GM18498 (cell line): ENCODE data around the gene AADACL4.

ENCODE experiments used
- ATAC-seq: cut with Tn5 transposase; IDR thresholded peaks from one replicate; pipeline ENCODE4 v1.9.1; 2021; ENCODE audit warnings: mild to moderate bottlenecking, moderate library complexity; ENCODE audit not compliant: unreplicated experiment

AADACL4 gene

DNA sequence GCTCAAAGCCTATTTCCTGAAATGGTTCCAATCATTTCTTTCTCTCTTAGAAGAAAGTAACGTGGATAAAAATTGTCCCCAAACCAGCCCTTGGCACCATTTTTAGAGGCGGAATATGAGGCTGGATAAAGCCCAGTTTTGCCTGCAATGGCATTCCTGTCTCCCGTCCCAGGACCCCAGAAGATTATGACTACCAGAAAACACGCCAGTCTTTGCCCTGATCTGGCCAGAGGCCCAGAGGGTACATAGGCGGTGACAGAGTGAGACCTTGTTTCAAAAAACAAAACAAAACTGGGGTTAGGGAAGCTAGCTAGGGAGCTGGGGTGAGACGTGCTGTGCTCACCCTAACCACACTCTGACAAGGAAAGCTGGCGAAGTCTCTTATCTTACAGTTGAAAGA lies at the start of gene AADACL4:
Gene AADACL4 (plus strand): TSS at position 301 of the 400 bp plus-strand sequence. CDS start 462 bp downstream, outside the sequence.
- ATAC-seq, result no peak

DNA sequence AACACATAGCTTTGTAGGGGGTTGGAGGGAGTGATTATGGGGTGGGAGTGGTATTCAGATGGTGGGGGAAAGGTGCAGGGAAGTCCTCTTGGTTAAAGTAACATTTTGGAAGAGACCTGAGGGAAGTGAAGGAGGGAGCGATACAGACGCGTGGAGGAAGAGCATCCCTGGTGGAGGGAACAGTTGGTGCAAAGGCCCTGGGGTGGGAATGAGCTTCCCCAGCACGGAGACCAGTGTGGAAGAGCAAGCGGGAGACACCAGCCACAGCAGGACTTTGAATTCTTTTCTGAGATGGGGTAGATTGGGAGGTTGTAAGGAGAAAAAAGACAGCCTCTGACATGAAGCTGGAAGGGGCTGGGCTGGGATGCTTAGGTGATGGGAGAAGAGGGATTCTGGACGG lies 49.4 kb upstream of the AADACL4 start:
- ATAC-seq, result no peak

DNA sequence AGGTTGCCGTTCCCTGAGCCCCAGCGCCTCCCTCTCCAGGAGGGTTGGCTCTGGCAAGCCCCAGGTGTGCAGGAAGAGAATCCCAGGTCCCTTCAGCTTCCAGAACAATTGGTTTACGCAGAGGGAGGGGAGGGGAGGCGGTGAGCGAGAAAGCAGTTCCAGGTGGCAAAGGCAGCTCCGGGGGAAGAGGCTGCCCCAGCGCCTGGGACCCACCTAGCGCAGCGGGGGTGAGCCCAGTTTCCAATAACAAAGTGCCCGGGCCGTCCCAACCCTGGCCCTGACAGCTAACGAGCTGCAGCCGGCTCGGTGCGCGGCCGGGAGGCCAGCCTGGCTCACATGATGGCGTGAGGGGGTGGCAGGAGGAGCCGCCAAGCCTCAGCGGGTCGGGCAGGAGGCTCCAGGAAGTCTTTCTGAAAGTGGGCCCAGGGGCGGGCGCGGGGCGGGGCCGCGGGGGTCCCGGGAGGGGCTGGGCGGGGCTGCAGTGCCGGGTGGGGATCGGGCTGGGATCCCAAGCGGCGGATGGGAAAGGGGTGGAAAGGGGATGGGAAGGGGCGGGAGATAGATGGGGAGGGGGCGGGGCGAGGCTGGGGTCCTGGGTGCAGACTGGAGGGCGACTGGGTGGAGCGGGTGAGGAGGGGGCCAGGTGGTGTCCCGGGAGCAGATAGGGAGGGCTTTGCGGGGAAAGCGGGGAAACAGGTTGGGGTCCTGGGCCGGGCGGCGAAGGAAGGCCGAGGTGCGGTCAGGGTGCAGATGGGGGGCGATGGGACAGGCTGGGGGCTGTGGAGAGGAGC lies 48.7 kb upstream of the AADACL4 start:
- no peak for ATAC-seq

DNA sequence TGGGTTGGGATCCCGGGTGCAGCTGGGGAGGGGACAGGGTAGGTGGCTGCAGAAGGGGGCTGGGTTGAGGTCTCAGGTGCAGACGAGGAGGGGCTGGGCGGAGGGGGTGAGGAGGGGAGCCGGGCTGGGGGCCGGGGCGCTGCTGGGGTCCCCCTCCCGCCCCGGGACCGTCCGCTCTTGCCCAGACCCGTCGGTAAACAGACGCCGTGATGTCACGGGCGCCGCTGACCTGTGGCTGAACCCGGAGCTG lies 48.2 kb upstream of the AADACL4 start:
- ATAC-seq, result no peak

DNA sequence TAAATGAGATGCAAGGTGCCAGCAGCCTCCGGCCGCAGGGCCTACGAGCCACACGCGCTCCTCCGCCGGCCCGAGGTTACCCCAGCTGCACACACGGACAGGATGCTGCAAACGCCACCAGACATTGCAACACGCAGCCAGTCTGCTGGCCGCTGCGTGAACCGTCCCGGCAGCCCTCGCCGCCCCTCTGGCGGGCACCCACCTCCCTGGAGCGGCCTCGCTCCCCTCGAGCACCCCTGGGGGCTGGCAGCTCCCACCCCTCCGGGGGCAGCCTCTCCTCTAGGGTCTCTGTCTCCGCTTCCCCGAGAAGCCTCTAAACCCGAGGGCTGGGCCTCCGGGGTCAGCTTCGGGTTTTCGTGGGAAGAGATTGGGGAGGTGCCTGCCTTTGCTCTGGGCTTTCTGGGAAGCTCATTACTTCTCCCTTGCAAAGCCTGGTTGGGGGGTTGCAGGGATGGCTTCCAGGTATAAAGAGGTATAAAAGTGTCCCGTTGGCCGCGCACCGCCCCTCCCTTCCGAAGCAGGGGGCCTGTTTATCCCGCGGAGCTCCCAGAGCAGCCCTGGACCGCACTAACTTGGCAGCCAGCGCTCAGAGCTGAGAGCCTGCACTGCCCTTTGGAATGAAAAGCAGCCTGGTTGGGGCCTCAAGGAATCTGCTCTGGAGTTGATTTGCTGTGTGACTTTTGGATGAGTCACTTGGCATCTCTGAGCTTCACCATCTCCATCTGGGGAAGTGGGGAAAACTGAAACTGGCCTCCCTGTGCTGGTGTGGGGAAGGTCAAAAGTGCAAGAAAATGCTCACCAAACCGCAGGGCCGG lies 47.7 kb upstream of the AADACL4 start:
- peak; percentile 81 for ATAC-seq

DNA sequence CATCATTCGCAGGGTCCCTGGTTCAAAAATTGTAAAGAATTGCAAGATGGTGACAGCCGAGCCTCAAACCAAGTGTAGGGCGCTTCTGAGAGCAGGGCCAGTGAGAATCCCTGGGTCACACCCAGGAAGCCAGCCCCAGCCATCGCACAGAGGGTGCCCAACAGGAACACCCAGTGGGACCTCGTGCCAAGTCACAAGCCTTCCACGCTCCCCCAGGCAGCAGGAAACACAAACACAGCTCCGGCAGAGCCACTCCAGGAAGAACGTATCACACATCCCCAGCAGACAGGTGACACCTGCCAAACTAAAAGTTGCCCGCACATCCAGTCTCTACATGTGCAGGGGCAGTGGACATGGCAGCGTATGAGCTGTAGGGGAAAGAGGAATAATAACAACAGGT lies 46.1 kb upstream of the AADACL4 start:
- ATAC-seq, result no peak

DNA sequence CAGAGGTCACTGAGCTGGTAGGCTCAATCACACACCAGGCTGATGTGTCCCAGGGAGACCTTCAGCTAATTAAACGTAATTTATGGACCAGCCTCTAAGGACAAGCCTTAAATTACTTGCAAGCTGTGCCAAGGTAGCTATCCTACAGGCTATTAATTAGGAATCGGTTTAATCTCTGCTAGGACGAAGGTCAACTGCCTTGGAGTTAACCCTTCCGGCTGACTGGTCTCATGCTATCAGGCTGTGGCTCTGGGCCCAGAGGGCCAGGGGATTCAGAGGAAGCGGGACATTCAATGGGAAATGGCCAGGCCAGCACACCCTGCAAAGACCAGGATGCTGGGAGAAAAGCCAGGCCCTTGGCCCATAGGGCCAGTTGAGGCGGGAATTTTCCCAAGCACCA lies 44.9 kb upstream of the AADACL4 start:
- no peak for ATAC-seq

DNA sequence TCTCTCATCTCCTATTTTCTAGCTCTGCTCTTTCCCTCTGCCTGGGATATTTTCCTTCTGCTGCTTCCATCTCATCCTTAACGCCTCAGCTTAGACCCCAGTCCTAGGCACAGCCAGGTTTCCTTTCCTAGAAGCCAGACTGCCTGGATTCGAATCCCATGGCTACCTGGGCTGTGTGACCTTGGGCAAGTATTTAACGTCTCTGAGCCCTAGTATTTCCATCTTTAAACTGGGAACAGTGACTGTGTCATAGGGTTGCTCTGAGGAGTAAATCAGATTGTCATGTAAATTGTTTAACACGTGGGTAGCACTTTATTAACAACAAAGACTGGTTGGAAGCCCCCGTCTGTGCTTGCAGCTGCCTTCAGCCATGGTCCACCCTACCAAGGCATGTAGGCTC lies 44.2 kb upstream of the AADACL4 start:
- no peak for ATAC-seq

DNA sequence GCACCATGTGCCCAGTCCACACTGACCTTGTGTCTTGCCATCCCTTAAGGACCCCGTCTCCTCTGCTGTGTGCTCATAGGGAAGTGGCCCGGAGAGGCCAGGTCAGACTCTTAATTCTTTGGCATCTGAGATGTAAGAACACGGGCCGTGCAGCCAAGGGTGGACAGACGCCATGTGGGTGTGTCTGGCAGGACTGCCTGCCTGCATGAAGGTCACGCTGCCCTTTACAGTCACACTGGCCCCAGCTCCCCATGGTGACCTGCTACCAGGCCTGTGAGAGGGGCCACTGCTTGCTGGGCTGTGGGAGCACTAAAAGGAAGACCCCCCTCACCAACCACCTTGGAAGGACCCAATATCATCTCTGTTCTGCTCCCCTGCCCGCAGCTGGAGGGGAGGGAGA lies 43.5 kb upstream of the AADACL4 start:
- ATAC-seq, result no peak

DNA sequence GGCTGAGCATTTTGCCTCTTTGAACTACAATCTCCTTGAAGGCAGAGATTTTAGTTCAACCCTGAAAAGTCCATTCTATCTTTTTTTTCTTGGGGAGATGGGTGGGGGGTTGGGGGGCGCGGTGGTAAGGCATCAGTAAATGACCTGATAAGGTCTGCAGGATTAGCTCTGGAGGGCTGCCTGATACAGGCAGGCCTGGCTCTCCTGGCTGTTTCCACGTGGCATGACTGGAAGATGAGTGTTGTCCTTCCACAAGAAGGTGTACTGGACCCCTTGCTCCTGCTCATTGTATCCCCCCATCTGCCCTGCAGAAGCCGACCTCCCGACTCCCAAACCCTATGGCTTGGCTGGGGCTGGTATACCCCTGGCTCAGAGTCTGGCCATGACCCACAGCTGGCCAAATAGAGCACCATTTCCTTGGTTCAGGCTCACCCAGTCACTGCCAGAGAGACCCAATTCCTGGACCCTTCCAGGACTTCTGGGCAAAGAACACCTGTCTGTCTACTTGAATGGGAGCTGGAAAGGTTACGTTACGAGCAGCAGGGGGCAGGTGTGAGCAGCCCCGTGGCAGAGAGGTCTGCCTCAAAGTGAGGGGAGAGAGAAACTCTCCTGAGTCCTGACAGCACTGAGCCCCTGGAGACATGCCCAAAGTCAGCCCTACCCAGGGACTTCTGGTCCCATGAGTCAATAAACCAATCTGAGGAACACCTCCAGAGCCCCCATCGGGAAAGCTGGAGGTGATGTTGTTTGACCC lies 42.8 kb upstream of the AADACL4 start:
- ATAC-seq, result no peak

DNA sequence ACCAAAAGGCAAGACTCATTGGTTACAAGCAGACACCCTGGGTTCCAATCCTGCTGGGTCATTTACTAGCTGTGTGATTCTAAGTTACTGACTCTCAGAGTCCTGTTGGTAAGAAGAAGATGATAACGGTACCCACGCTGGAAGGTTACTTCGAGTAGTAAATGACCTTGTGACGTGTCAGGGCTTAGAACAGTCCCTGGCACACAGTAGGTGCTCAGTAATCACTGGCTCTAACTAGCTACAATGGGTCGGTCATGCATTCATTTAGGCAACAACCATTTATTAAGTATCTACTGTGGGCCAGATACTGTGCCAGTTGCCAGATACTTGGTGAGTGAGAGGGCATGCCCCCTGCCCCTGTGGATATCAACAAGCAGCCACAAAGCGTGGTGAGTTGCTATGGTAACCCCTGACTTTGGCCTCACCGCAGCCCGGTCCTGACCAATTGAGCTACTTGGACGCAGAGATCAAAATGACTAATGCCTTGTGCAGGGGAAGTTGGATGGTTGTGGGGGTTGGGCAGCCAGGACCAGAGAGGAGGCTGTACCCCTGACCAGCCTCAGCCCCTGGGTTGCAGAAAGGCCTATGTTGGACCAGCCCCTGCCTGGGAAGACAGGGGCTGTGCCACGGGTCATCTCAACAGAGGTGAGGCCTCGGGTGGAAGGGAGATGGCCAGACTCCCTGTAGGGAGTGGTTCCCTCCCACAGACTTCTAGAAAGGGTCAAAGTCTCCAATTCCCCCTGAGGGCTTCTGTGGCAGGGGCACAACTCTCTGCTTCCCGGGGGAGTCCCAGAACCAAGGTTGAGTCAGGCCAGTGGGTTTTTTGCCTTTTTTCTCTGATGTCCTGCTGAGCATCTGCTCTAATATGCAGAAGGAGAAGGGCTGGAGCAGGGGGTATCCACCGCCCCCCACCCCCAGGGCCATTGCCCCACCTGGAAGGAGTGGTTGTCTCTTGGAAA lies 41.9 kb upstream of the AADACL4 start:
- no peak for ATAC-seq

DNA sequence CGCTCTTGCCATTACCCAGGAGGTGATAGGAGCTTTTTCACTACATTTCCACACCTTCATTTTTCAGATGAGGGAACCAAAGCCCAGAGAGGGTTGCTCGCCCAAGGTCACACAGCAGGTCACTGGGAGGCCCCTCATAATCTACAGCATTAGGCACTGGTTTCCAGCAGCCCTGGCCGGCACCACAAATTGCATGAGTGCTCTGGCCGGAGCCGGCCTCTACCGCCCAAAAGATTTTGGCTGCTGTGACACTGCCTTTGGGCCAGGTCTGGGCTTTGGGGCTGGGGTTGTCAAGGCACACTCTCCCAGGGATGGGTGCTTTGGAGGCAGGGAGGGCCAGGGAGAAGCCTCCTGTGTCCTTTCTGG lies 41.2 kb upstream of the AADACL4 start:
- no peak for ATAC-seq

DNA sequence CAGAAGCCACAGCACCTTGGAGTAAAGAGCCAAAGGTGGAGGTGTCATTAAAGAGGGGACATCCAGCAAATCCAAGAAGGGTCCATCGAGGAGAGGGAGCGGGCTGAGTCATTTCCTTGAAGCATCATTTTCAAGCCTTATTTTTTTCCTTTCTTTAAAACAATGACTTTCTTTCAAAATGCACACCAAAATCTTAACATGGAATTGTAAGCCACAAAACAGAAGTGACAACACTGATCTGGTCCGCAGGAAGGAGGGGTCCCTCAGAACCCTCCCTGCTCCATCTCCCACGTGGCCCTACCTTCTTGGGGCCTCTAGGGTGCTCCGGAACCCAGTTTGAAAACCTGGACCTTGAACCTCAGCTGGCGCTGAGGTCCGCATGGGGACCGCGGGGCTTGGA lies 40.7 kb upstream of the AADACL4 start:
- ATAC-seq, result no peak

DNA sequence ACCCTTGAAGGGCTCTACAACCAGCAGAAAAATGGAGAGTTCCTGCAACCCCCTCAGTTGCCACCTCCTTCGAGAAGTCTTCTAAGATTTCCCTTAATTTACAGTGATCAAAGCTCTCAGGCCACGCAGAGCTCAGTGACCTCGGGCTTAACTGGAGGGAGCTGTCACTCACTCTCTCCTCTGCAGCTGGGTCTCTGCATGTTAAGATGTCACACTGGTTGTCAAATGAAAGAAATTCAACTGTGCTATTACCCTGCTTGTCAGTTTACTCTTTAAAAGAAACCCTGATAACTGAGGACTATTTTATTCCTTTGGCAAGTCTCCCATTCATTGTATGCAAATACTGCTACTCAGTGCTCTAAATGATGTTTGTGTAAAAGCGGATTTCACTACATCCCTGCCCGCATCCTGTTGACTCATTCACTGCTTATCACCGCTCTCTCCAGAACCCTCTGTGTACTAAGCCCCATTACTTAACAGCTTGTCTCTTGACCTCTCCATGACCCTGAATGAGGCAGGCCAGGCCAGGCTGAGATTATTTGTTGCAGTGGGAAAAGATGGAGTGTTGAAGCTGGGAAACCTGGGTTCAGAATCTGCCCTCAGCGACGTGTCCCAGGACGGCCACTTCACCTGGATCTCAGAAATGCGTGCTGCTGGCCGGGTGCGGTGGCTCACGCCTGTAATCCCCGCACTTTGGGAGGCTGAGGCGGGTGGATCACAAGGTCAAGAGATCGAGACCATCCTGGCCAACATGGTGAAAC lies 39.6 kb upstream of the AADACL4 start:
- ATAC-seq, result peak; percentile 60

DNA sequence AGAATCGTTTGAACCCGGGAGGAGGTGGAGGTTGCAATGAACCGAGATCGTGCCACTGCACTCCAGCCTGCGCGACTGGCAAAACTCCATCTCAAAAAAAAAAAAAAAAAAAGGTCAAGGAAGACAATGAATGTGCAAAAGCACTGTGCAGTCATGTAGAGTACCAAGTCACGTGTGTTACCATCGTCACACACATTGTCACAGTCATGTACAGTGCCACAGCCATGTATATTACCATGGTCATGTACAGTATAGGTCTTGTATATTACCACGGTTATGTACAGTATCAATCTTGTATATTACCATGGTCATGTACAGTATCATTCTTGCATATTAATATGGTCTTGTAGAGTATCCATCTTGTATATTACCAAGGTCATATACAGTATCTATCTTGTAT lies 38.9 kb upstream of the AADACL4 start:
- no peak for ATAC-seq

DNA sequence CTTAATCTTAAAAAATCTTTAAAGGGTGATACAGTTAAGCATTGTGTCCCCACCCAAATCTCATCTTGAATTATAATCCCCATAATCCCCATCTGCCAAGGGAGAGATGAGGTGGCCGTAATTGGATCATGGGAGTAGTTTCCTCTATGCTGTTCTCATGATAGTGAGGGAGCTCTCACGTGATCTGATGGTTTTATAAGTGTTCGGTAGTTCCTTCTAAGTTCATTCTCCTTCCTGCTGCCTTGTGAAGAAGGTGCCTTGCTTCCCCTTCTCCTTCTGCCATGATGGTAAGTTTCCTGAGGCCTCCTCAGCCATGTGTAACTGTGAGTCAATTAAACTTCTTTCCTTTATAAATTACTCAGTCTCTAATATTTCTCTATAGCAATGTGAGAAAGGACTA lies 36.6 kb upstream of the AADACL4 start:
- ATAC-seq, result no peak

DNA sequence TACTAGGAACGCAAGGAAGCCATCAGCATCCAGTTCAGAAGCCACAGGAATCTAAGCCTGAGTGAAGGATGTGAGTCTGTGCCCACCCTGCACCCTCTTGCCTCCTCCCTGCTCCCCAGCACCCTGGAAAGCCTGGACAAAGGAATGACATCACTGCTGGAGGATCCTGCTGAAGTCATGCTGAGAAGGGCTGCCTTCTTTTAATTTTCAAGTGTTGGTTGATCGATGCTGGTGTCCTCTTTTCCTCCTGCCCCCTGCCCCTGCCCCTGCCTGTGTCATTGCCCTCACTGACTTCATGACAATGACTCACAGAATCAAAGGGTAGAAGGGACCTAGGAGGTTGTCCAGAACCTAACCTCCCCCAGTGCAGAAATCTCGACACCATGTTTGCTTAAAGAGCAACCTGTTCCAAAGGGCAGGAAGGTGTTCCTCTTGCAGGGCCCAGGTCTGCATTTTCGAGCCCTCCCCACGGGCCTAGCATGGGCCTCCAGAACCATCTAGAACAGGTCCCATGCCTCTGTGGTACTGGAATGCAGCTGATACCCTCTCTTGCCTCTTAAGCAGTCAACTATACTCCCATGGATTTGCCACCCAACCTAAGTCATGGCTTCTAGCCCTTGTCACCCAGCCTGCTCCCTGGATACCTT lies 35.5 kb upstream of the AADACL4 start:
- ATAC-seq, result no peak

DNA sequence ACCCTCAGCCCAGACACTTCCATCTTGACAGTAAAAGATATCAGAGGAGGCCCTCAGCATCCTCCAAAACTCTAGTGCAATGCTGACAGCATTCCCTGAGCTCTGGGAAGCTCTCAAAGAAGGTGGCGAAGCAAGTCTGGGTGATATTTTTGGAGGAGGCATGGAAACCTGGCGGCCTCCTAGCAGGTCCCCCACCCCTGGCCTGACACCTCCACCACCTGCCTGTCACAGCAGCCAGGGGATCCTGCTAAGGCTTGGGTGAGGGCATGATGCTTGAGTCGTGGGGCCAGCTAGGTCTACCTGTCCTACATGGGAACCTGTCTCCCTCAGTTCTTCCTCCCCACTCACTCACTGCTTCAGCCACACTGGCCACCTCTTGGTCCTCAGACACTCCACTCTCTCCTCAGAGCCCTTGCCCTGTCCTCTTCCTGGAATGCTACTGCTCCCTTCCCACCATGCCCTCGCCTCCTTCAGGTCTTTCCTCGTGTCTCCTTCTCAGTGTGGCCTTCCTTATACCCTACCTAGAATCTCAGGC lies 34.3 kb upstream of the AADACL4 start:
- ATAC-seq, result no peak

DNA sequence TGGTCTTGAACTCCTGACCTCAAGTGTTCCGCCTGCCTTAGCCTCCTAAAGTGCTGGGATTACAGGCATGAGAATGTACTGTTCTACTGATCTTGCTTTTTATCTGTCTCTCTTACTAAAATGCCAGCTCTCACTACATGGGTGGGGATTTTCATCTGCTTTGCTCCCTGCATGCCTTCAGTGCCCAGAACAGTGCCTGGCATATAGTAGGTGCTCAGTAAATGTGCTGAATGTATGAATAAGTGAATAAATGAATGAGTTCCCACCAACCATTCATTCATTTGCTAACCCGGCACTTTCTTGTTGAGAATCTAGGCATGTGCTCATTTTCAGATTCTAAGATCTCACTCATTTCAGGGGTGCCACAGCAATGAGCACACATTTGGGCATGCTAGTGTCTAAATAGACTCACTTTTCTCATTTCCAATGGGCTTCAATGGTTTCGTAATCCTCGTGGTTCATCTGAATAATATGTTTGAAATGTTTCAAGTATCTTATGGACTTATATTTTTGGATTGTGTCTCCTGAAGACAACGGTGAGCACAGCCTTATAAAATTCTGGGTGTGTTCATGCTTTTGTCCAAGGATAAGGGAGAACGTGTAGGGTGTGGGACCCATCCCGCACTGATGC lies 33.5 kb upstream of the AADACL4 start:
- no peak for ATAC-seq
